MG63 (cell line): ENCODE results near the gene DNAJB11. TPM values are rescaled to one million over a fixed set of nuclear protein-coding genes. Genes with fewer than 3 reads are reported as not detected.

Experiments used
- DNase-seq: peaks from one replicate; pipeline ENCODE4 v3.0.0-alpha.2; 2020
- H3K27me3 ChIP-seq: fragments of 250-450 bp; sonication (Bioruptor Pico); 2 replicates; pipeline ENCODE4 v1.5.1; 2020; ENCODE audit warnings: mild to moderate bottlenecking, moderate library complexity
- H3K36me3 ChIP-seq: fragments of 250-450 bp; sonication (Bioruptor Pico); 2 replicates; pipeline ENCODE4 v1.5.1; 2020; ENCODE audit warnings: mild to moderate bottlenecking, moderate library complexity
- H3K4me3 ChIP-seq: fragments of 250-450 bp; sonication (Bioruptor Pico); 2 replicates; pipeline ENCODE4 v1.5.1; 2020; ENCODE audit warnings: mild to moderate bottlenecking, moderate library complexity
- H3K9me3 ChIP-seq: fragments of 250-450 bp; sonication (Bioruptor Pico); 2 replicates; pipeline ENCODE4 v1.5.1; 2020; ENCODE audit warnings: mild to moderate bottlenecking, moderate library complexity
- total RNA-seq: library from RNA; depleted of rRNA; stranded (reverse); fragments of >200 nt; shearing (Covaris generic); gene quantifications from 2 replicates; pipeline ENCODE4 v1.2.3, GENCODE V29; 2014; ENCODE audit warnings: low replicate concordance

DNAJB11 gene
- total RNA-seq, 1 experiment from 2014 or later, result 63.1 TPM

GRCh38 chr3:186605078-186605477, 34.6 kb downstream of the DNAJB11 start:
- DNase-seq, result no peak
- H3K27me3 ChIP-seq, result no peaks in the 10 kb centered on the region; the same call in 1 of the 2 replicates
- no peaks in the 10 kb centered on the region for H3K36me3 ChIP-seq
- no peaks in the 10 kb centered on the region for H3K9me3 ChIP-seq
- no peak overlapping the region for H3K4me3 ChIP-seq

GRCh38 chr3:186605561-186606545, 35.3 kb downstream of the DNAJB11 start:
- H3K36me3 ChIP-seq, result no peaks in the 10 kb centered on the region
- H3K4me3 ChIP-seq, result no peak overlapping the region
- no peaks in the 10 kb centered on the region; the same call in 1 of the 2 replicates for H3K27me3 ChIP-seq
- no peak for DNase-seq
- no peaks in the 10 kb centered on the region for H3K9me3 ChIP-seq

GRCh38 chr3:186608624-186609215, 38.2 kb downstream of the DNAJB11 start:
- Histone ChIP-seq H3K36me3 (no peaks in the 10 kb centered on the region), H3K27me3 (no peaks in the 10 kb centered on the region), H3K4me3 (no peak overlapping the region), H3K9me3 (no peaks in the 10 kb centered on the region)
- no peak for DNase-seq

GRCh38 chr3:186609247-186609868, 38.8 kb downstream of the DNAJB11 start:
- H3K4me3 ChIP-seq, result no peak overlapping the region

GRCh38 chr3:186612065-186612464, 41.5 kb downstream of the DNAJB11 start:
- DNase-seq, result no peak
- H3K36me3 ChIP-seq, result no peaks in the 10 kb centered on the region
- no peaks in the 10 kb centered on the region for H3K9me3 ChIP-seq
- H3K4me3 ChIP-seq, result no peak overlapping the region
- peaks cover 5% of the 10 kb centered on the region; the same call in 1 of the 2 replicates for H3K27me3 ChIP-seq

More at GRCh38 chr3:186609247-186609868, 38.8 kb downstream of the DNAJB11 start:
- no peaks in the 10 kb centered on the region for H3K27me3 ChIP-seq
- no peaks in the 10 kb centered on the region for H3K9me3 ChIP-seq
- peak; percentile 30 for DNase-seq
- no peaks in the 10 kb centered on the region for H3K36me3 ChIP-seq

GRCh38 chr3:186612721-186613636, 42.5 kb downstream of the DNAJB11 start, which contains the start of gene AHSG:
Gene AHSG, plus strand, starts transcription at chr3:186613060. Its CDS starts 82 bp downstream, at chr3:186613142.
- Histone ChIP-seq H3K4me3 (no peak within 1 kb of the TSS), H3K9me3 (no peaks in the 10 kb centered on the region), H3K36me3 (no peaks in the 10 kb centered on the region), H3K27me3 (peaks cover 5% of the 10 kb centered on the region; the same call in 1 of the 2 replicates)
- DNase-seq, result no peak

GRCh38 chr3:186613637-186614265, 43.2 kb downstream of the DNAJB11 start:
- H3K36me3 ChIP-seq, result no peaks in the 10 kb centered on the region
- no peak overlapping the region for H3K4me3 ChIP-seq
- peak; percentile 38 for DNase-seq
- H3K9me3 ChIP-seq, result no peaks in the 10 kb centered on the region
- H3K27me3 ChIP-seq, result peaks cover 5% of the 10 kb centered on the region; the same call in 1 of the 2 replicates

GRCh38 chr3:186614266-186614596, 43.7 kb downstream of the DNAJB11 start:
- Histone ChIP-seq H3K27me3 (peaks cover 5% of the 10 kb centered on the region; the same call in 1 of the 2 replicates), H3K4me3 (no peak overlapping the region), H3K9me3 (no peaks in the 10 kb centered on the region), H3K36me3 (no peaks in the 10 kb centered on the region)
- DNase-seq, result no peak

- no peaks in the 10 kb centered on the region for H3K36me3 ChIP-seq
- no peaks in the 10 kb centered on the region for H3K9me3 ChIP-seq
- H3K4me3 ChIP-seq, result no peak overlapping the region
- DNase-seq, result peak; percentile 65
- peaks cover 5% of the 10 kb centered on the region; the same call in 1 of the 2 replicates for H3K27me3 ChIP-seq
These were observed 44.3 kb downstream of the DNAJB11 start for GRCh38 chr3:186614597-186615483.

- Histone ChIP-seq H3K36me3 (no peaks in the 10 kb centered on the region), H3K9me3 (no peaks in the 10 kb centered on the region), H3K4me3 (no peak overlapping the region), H3K27me3 (peaks cover 5% of the 10 kb centered on the region; the same call in 1 of the 2 replicates)
- no peak for DNase-seq
These were observed 45.7 kb downstream of the DNAJB11 start for GRCh38 chr3:186616299-186616617.

GRCh38 chr3:186617036-186617946, 46.8 kb downstream of the DNAJB11 start:
- DNase-seq, result peak; percentile 99

GRCh38 chr3:186618318-186618938, 47.9 kb downstream of the DNAJB11 start:
- H3K36me3 ChIP-seq, result no peaks in the 10 kb centered on the region
- H3K9me3 ChIP-seq, result no peaks in the 10 kb centered on the region
- no peak overlapping the region for H3K4me3 ChIP-seq
- H3K27me3 ChIP-seq, result peaks cover 17% of the 10 kb centered on the region; the same call in 1 of the 2 replicates
- no peak for DNase-seq

More at GRCh38 chr3:186617036-186617946, 46.8 kb downstream of the DNAJB11 start:
- 0 out of 2 replicates have a peak overlapping the region, but pooled peaks have one; percentile 14 for H3K4me3 ChIP-seq
- H3K27me3 ChIP-seq, result peaks cover 7% of the 10 kb centered on the region; the same call in 1 of the 2 replicates
- H3K9me3 ChIP-seq, result no peaks in the 10 kb centered on the region
- H3K36me3 ChIP-seq, result no peaks in the 10 kb centered on the region

- no peaks in the 10 kb centered on the region for H3K36me3 ChIP-seq
- peaks cover 17% of the 10 kb centered on the region; the same call in 1 of the 2 replicates for H3K27me3 ChIP-seq
- H3K9me3 ChIP-seq, result no peaks in the 10 kb centered on the region
- H3K4me3 ChIP-seq, result no peak overlapping the region
- DNase-seq, result no peak
These were observed 49.3 kb downstream of the DNAJB11 start for GRCh38 chr3:186619787-186620212.
